GM23338 (cell line): ENCODE data around the gene CYP2W1. TPM values are rescaled to one million over a fixed set of nuclear protein-coding genes. Genes with fewer than 3 reads are reported as not detected.
"Not testable (repeated sequence)": the region's sequence is repeated elsewhere in the genome, so short reads cannot be mapped to it uniquely, and the experiment has no call there.

ENCODE experiments used
- ATAC-seq: fragments of 200-7000 bp; cut with Tn5 transposase; 3 replicates; pipeline ENCODE4 v1.9.1; 2020
- DNase-seq: peaks from one replicate; pipeline ENCODE4 v3.0.0-alpha.2; 2015; ENCODE audit warnings: low spot score
- H2AFZ ChIP-seq: fragments of 200-600 bp; sonication (generic); 2 replicates; pipeline ENCODE4 v1.8.0; 2016; ENCODE audit warnings: antibody characterized with exemption, mild to moderate bottlenecking, moderate library complexity
- H3F3A ChIP-seq: fragments of 200-600 bp; sonication (generic); replicated peaks from 2 replicates; pipeline ENCODE4 v1.8.0; 2017; ENCODE audit warnings: antibody characterized with exemption, mixed run types, low read depth
- H3K27ac ChIP-seq: fragments of 200-600 bp; sonication (generic); 2 replicates; pipeline ENCODE4 v1.6.1; 2016; ENCODE audit warnings: low read depth
- H3K27me3 ChIP-seq: fragments of 200-600 bp; sonication (generic); 2 replicates; pipeline ENCODE4 v1.8.0; 2016; ENCODE audit warnings: mild to moderate bottlenecking, mixed run types, moderate library complexity; ENCODE audit not compliant: insufficient read depth
- H3K36me3 ChIP-seq: fragments of 200-600 bp; sonication (generic); 2 replicates; pipeline ENCODE4 v1.8.0; 2016; ENCODE audit warnings: mild to moderate bottlenecking; ENCODE audit not compliant: insufficient read depth
- H3K4me1 ChIP-seq: fragments of 200-600 bp; sonication (generic); 2 replicates; pipeline ENCODE4 v1.8.0; 2016; ENCODE audit warnings: mild to moderate bottlenecking, moderate library complexity; ENCODE audit not compliant: insufficient read depth
- H3K4me2 ChIP-seq: fragments of 200-600 bp; sonication (generic); 2 replicates; pipeline ENCODE4 v1.7.1; 2017; ENCODE audit warnings: mixed run types
- H3K4me3 ChIP-seq: fragments of 200-600 bp; sonication (generic); 2 replicates; pipeline ENCODE4 v1.6.1; 2016; ENCODE audit warnings: mixed run types
- H3K79me2 ChIP-seq: fragments of 200-600 bp; sonication (generic); replicated peaks from 2 replicates; pipeline ENCODE4 v1.8.0; 2017; ENCODE audit warnings: mild to moderate bottlenecking; ENCODE audit not compliant: insufficient read depth
- H3K9me2 ChIP-seq: fragments of 200-600 bp; sonication (generic); 2 replicates; pipeline ENCODE4 v1.8.0; 2017; ENCODE audit not compliant: insufficient read depth
- H4K20me1 ChIP-seq: fragments of 200-600 bp; sonication (generic); replicated peaks from 2 replicates; pipeline ENCODE4 v1.8.0; 2017; ENCODE audit warnings: mild to moderate bottlenecking; ENCODE audit not compliant: insufficient read depth
- H3K27ac Mint-ChIP-seq: 2 replicates; pipeline ENCODE4 v1.8.0; 2020; ENCODE audit warnings: inconsistent platforms, mild to moderate bottlenecking, moderate library complexity, mixed read lengths
- H3K27me3 Mint-ChIP-seq: 3 replicates; pipeline ENCODE4 v1.8.0; 2022; ENCODE audit warnings: low read depth, mild to moderate bottlenecking, moderate library complexity, mixed read lengths, inconsistent platforms; ENCODE audit not compliant: insufficient read depth, poor library complexity
- H3K36me3 Mint-ChIP-seq: 3 replicates; pipeline ENCODE4 v1.8.0; 2021; ENCODE audit warnings: low read depth, mild to moderate bottlenecking, inconsistent platforms, moderate library complexity, mixed read lengths
- H3K4me1 Mint-ChIP-seq: 3 replicates; pipeline ENCODE4 v1.8.0; 2020; ENCODE audit warnings: mild to moderate bottlenecking, inconsistent platforms, mixed read lengths
- H3K4me3 Mint-ChIP-seq: 3 replicates; pipeline ENCODE4 v1.8.0; 2021; ENCODE audit warnings: moderate library complexity, mild to moderate bottlenecking, inconsistent platforms, mixed read lengths
- H3K9me3 Mint-ChIP-seq: 3 replicates; pipeline ENCODE4 v1.8.0; 2020; ENCODE audit warnings: moderate library complexity, mild to moderate bottlenecking, inconsistent platforms, mixed read lengths
- EZH2 ChIP-seq: fragments of 200-600 bp; sonication (generic); IDR thresholded peaks from one replicate; pipeline ENCODE4 v1.8.0; 2017; ENCODE audit warnings: antibody characterized with exemption, mild to moderate bottlenecking, low read depth; ENCODE audit not compliant: unreplicated experiment
- EZH2phosphoT487 ChIP-seq: fragments of 200-600 bp; sonication (generic); IDR thresholded peaks from one replicate; pipeline ENCODE4 v1.8.1; 2018; ENCODE audit warnings: antibody characterized with exemption; ENCODE audit not compliant: unreplicated experiment
- POLR2AphosphoS5 ChIP-seq: IDR thresholded peaks from 2 replicates; pipeline ENCODE4 v1.6.1; 2016; ENCODE audit warnings: antibody characterized with exemption, low read depth
- STAT1 ChIP-seq: IDR thresholded peaks from one replicate; pipeline ENCODE4 v1.6.1; 2016; ENCODE audit warnings: antibody characterized with exemption; ENCODE audit not compliant: unreplicated experiment
- ZNF114 ChIP-seq: fragments of 250-450 bp; sonication (Bioruptor Pico); IDR thresholded peaks from 2 replicates; pipeline ENCODE4 v1.5.0; 2020; ENCODE audit warnings: mild to moderate bottlenecking, moderate library complexity
- ZNF331 ChIP-seq: fragments of 250-450 bp; sonication (Bioruptor Pico); IDR thresholded peaks from 2 replicates; pipeline ENCODE4 v1.5.0; 2020; ENCODE audit warnings: low read depth, mild to moderate bottlenecking, moderate library complexity
- polyA plus RNA-seq: library from polyadenylated mRNA; unstranded; fragments of >200 nt; fragmentation: Nextera tagmentation; extraction: Ambion mirVana; gene quantifications from 2 replicates; pipeline ENCODE4 v1.2.1, GENCODE V29; 2016
- total RNA-seq: library from RNA; depleted of rRNA; stranded (reverse); fragments of >200 nt; shearing (Covaris generic); gene quantifications from 2 replicates; pipeline ENCODE4 v1.2.3, GENCODE V29; 2014
- TF ChIP-seq, protein P1 (sequence below), 2 experiments: fragments of 200-600 bp in 1 of 2; sonication (generic) in 1 of 2; conservative IDR thresholded peaks; 2 replicates each; pipeline versions ENCODE4 v1.5.1 to v1.6.1; 2016 to 2017; ENCODE audit warnings: antibody characterized with exemption in 2 of 2, low read depth in 2 of 2, mild to moderate bottlenecking in 2 of 2, moderate library complexity in 1 of 2
- TF ChIP-seq, protein P2 (sequence below): IDR thresholded peaks from one replicate; pipeline ENCODE4 v1.6.1; 2018; ENCODE audit warnings: antibody characterized with exemption; ENCODE audit not compliant: unreplicated experiment
- TF ChIP-seq, protein P3 (sequence below): fragments of 250-450 bp; sonication (Bioruptor Pico); IDR thresholded peaks from 2 replicates; pipeline ENCODE4 v1.5.0; 2020; ENCODE audit warnings: mild to moderate bottlenecking, moderate library complexity
- TF ChIP-seq, protein P4 (sequence below): IDR thresholded peaks from 2 replicates; pipeline ENCODE4 v1.6.1; 2016; ENCODE audit warnings: antibody characterized with exemption

The CYP2W1 gene
- total and polyA plus RNA-seq, 2 experiments from 2014 or later = not detected

DNA sequence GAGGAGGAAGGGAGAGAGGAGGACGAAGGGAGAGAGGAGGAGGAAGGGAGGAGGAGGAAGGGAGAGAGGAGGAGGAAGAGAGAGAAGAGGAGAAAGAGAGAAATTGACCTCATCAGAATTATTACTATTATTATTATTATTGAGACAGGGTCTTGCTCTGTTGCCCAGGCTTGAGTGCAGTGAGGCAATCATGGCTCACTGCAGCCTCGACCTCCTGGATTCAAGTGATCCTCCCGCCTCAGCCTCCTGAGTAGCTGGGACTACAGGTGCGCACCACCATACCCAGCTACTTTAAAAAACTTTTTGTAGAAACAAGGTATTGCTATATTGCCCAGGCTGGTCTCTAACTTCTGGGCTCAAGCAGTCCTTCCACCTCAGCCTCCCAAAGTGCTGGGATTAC, 39.2 kb upstream of the CYP2W1 start:
- not testable (repeated sequence) for H2AFZ ChIP-seq, H3K36me3 ChIP-seq, H3K79me2 ChIP-seq, H4K20me1 ChIP-seq, DNase-seq, H3K4me3 ChIP-seq, H3K4me2 ChIP-seq, H3K27ac ChIP-seq, H3K4me3 Mint-ChIP-seq, H3K4me1 ChIP-seq, H3F3A ChIP-seq, H3K27me3 Mint-ChIP-seq, H3K36me3 Mint-ChIP-seq, H3K27me3 ChIP-seq, H3K9me2 ChIP-seq, H3K4me1 Mint-ChIP-seq, H3K9me3 Mint-ChIP-seq, ATAC-seq, H3K27ac Mint-ChIP-seq

DNA sequence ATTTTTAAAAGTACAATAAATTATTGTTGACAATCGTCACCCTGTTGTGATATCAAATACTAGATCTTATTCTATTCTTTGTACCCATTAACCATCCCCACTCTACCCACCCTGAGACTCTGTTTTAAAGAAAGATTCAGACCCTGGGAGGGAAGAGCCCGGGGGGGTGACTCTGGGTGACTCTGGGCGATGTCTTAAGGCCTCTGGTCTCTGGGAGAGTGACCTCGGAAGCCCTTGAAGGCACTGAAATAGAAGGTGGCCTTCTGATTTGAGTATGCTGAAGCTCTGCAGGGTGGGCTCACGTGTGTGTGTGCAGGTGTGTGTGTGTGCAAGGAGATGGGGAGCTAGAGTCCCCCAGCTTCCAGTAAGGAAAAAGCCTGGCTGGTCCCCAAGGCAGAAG, 38.2 kb upstream of the CYP2W1 start:
- Histone ChIP-seq H3K27ac (0 out of 2 replicates have a peak overlapping the region, but pooled peaks have one; percentile 14), H3F3A (no peaks in the 10 kb centered on the region), H2AFZ (no peak overlapping the region), H4K20me1 (no peaks in the 10 kb centered on the region), H3K4me1 (no peaks in the 10 kb centered on the region; the same call in 1 of the 2 replicates), H3K36me3 (no peaks in the 10 kb centered on the region), H3K9me2 (no peaks in the 10 kb centered on the region), H3K4me3 (no peak overlapping the region), H3K4me2 (no peak overlapping the region), H3K79me2 (no peaks in the 10 kb centered on the region), H3K27me3 (peaks cover 8% of the 10 kb centered on the region; the same call in 1 of the 2 replicates)
- H3K27ac Mint-ChIP-seq = no peak overlapping the region; the same call in 1 of the 2 replicates
- H3K9me3 Mint-ChIP-seq = peaks cover 5% of the 10 kb centered on the region
- H3K27me3 Mint-ChIP-seq = peaks cover 8% of the 10 kb centered on the region
- ATAC-seq (no peak), DNase-seq (no peak)
- H3K4me3 Mint-ChIP-seq = no peak overlapping the region
- H3K4me1 Mint-ChIP-seq = peaks cover 13% of the 10 kb centered on the region
- H3K36me3 Mint-ChIP-seq = no peaks in the 10 kb centered on the region; the same call in 2 of the 3 replicates
- no peak for TF ChIP-seq EZH2phosphoT487
- TF ChIP-seq ZNF331 = no peak
- TF ChIP-seq, protein P1, sequence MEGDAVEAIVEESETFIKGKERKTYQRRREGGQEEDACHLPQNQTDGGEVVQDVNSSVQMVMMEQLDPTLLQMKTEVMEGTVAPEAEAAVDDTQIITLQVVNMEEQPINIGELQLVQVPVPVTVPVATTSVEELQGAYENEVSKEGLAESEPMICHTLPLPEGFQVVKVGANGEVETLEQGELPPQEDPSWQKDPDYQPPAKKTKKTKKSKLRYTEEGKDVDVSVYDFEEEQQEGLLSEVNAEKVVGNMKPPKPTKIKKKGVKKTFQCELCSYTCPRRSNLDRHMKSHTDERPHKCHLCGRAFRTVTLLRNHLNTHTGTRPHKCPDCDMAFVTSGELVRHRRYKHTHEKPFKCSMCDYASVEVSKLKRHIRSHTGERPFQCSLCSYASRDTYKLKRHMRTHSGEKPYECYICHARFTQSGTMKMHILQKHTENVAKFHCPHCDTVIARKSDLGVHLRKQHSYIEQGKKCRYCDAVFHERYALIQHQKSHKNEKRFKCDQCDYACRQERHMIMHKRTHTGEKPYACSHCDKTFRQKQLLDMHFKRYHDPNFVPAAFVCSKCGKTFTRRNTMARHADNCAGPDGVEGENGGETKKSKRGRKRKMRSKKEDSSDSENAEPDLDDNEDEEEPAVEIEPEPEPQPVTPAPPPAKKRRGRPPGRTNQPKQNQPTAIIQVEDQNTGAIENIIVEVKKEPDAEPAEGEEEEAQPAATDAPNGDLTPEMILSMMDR (conservative IDR thresholded peaks at IDR 0.05; ENCODE audit: low read depth in 2 of 2) = no peak
- no peak for TF ChIP-seq STAT1
- TF ChIP-seq POLR2AphosphoS5 = no peak
- TF ChIP-seq ZNF114 (CRISPR knock-in tag) = no peak
- TF ChIP-seq, protein P2, sequence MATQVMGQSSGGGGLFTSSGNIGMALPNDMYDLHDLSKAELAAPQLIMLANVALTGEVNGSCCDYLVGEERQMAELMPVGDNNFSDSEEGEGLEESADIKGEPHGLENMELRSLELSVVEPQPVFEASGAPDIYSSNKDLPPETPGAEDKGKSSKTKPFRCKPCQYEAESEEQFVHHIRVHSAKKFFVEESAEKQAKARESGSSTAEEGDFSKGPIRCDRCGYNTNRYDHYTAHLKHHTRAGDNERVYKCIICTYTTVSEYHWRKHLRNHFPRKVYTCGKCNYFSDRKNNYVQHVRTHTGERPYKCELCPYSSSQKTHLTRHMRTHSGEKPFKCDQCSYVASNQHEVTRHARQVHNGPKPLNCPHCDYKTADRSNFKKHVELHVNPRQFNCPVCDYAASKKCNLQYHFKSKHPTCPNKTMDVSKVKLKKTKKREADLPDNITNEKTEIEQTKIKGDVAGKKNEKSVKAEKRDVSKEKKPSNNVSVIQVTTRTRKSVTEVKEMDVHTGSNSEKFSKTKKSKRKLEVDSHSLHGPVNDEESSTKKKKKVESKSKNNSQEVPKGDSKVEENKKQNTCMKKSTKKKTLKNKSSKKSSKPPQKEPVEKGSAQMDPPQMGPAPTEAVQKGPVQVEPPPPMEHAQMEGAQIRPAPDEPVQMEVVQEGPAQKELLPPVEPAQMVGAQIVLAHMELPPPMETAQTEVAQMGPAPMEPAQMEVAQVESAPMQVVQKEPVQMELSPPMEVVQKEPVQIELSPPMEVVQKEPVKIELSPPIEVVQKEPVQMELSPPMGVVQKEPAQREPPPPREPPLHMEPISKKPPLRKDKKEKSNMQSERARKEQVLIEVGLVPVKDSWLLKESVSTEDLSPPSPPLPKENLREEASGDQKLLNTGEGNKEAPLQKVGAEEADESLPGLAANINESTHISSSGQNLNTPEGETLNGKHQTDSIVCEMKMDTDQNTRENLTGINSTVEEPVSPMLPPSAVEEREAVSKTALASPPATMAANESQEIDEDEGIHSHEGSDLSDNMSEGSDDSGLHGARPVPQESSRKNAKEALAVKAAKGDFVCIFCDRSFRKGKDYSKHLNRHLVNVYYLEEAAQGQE = no peak
- no peak for TF ChIP-seq EZH2
- TF ChIP-seq, protein P3, sequence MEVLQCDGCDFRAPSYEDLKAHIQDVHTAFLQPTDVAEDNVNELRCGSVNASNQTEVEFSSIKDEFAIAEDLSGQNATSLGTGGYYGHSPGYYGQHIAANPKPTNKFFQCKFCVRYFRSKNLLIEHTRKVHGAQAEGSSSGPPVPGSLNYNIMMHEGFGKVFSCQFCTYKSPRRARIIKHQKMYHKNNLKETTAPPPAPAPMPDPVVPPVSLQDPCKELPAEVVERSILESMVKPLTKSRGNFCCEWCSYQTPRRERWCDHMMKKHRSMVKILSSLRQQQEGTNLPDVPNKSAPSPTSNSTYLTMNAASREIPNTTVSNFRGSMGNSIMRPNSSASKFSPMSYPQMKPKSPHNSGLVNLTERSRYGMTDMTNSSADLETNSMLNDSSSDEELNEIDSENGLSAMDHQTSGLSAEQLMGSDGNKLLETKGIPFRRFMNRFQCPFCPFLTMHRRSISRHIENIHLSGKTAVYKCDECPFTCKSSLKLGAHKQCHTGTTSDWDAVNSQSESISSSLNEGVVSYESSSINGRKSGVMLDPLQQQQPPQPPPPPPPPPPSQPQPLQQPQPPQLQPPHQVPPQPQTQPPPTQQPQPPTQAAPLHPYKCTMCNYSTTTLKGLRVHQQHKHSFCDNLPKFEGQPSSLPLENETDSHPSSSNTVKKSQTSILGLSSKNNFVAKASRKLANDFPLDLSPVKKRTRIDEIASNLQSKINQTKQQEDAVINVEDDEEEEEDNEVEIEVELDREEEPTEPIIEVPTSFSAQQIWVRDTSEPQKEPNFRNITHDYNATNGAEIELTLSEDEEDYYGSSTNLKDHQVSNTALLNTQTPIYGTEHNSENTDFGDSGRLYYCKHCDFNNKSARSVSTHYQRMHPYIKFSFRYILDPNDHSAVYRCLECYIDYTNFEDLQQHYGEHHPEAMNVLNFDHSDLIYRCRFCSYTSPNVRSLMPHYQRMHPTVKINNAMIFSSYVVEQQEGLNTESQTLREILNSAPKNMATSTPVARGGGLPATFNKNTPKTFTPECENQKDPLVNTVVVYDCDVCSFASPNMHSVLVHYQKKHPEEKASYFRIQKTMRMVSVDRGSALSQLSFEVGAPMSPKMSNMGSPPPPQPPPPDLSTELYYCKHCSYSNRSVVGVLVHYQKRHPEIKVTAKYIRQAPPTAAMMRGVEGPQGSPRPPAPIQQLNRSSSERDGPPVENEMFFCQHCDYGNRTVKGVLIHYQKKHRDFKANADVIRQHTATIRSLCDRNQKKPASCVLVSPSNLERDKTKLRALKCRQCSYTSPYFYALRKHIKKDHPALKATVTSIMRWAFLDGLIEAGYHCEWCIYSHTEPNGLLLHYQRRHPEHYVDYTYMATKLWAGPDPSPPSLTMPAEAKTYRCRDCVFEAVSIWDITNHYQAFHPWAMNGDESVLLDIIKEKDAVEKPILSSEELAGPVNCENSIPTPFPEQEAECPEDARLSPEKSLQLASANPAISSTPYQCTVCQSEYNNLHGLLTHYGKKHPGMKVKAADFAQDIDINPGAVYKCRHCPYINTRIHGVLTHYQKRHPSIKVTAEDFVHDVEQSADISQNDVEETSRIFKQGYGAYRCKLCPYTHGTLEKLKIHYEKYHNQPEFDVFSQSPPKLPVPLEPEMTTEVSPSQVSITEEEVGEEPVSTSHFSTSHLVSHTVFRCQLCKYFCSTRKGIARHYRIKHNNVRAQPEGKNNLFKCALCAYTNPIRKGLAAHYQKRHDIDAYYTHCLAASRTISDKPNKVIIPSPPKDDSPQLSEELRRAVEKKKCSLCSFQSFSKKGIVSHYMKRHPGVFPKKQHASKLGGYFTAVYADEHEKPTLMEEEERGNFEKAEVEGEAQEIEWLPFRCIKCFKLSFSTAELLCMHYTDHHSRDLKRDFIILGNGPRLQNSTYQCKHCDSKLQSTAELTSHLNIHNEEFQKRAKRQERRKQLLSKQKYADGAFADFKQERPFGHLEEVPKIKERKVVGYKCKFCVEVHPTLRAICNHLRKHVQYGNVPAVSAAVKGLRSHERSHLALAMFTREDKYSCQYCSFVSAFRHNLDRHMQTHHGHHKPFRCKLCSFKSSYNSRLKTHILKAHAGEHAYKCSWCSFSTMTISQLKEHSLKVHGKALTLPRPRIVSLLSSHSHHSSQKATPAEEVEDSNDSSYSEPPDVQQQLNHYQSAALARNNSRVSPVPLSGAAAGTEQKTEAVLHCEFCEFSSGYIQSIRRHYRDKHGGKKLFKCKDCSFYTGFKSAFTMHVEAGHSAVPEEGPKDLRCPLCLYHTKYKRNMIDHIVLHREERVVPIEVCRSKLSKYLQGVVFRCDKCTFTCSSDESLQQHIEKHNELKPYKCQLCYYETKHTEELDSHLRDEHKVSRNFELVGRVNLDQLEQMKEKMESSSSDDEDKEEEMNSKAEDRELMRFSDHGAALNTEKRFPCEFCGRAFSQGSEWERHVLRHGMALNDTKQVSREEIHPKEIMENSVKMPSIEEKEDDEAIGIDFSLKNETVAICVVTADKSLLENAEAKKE = no peak
- TF ChIP-seq, protein P4, sequence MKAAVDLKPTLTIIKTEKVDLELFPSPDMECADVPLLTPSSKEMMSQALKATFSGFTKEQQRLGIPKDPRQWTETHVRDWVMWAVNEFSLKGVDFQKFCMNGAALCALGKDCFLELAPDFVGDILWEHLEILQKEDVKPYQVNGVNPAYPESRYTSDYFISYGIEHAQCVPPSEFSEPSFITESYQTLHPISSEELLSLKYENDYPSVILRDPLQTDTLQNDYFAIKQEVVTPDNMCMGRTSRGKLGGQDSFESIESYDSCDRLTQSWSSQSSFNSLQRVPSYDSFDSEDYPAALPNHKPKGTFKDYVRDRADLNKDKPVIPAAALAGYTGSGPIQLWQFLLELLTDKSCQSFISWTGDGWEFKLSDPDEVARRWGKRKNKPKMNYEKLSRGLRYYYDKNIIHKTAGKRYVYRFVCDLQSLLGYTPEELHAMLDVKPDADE = no peak
